ENCODE results near the gene SDHC.

The SDHC gene

DNA sequence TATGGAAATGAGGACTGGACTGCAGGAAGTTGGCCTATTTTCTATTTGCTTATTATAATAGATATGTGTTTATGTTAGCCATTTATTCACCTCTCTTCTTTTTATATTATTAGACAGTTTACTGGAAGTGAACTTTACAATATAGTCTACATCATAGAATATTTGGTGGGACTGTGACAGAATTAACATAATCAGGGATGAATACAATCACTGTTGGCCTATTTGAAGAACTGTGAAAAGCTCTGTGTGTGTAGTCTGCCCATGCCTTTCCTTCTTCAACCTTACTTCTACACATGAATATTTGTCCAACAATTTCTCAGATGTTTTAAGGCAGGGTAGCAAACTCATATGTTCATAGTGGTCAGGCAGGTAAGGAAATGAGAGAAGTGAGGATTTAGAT lies 16.8 kb upstream of the SDHC start:
- Mint-ChIP-seq H3K36me3 (ENCODE audit: low read depth) (no peaks in the 10 kb centered on the region), H3K27me3 (ENCODE audit: low read depth, poor library complexity) (no peaks in the 10 kb centered on the region), H3K4me3 (no peak overlapping the region), H3K9me3 (no peaks in the 10 kb centered on the region), H3K4me1 (no peaks in the 10 kb centered on the region), H3K27ac (no peak overlapping the region)
- TF ChIP-seq, protein P1, sequence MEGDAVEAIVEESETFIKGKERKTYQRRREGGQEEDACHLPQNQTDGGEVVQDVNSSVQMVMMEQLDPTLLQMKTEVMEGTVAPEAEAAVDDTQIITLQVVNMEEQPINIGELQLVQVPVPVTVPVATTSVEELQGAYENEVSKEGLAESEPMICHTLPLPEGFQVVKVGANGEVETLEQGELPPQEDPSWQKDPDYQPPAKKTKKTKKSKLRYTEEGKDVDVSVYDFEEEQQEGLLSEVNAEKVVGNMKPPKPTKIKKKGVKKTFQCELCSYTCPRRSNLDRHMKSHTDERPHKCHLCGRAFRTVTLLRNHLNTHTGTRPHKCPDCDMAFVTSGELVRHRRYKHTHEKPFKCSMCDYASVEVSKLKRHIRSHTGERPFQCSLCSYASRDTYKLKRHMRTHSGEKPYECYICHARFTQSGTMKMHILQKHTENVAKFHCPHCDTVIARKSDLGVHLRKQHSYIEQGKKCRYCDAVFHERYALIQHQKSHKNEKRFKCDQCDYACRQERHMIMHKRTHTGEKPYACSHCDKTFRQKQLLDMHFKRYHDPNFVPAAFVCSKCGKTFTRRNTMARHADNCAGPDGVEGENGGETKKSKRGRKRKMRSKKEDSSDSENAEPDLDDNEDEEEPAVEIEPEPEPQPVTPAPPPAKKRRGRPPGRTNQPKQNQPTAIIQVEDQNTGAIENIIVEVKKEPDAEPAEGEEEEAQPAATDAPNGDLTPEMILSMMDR (IDR thresholded peaks at IDR 0.05) = no peak
- no peak for DNase-seq

DNA sequence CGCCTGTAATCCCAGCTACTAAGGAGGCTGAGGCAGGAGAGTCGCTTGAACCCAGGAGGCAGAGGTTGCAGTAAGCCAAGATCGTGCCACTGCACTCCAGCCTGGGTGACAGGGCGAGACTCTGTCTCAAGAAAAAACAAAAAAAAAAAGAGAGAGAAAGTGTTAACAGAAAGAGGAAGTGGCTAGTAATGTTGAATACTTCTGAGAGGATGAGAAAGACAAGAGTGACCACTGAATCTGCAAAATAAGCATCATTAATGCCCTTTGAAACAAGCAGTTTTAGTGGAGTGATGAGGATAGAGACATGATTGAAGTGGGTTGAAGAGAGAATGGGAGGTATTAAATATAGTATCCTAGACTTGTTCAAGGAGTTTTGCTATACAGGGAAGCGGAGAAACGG lies 16.1 kb upstream of the SDHC start:
- no peaks in the 10 kb centered on the region for H3K9me3 Mint-ChIP-seq
- no peak overlapping the region for H3K27ac Mint-ChIP-seq
- no peaks in the 10 kb centered on the region for H3K36me3 Mint-ChIP-seq (ENCODE audit: low read depth)
- no peak for DNase-seq
- no peaks in the 10 kb centered on the region for H3K27me3 Mint-ChIP-seq (ENCODE audit: low read depth, poor library complexity)
- no peaks in the 10 kb centered on the region for H3K4me1 Mint-ChIP-seq
- TF ChIP-seq, protein P1 (IDR thresholded peaks at IDR 0.05) = no peak
- H3K4me3 Mint-ChIP-seq = no peak overlapping the region

DNA sequence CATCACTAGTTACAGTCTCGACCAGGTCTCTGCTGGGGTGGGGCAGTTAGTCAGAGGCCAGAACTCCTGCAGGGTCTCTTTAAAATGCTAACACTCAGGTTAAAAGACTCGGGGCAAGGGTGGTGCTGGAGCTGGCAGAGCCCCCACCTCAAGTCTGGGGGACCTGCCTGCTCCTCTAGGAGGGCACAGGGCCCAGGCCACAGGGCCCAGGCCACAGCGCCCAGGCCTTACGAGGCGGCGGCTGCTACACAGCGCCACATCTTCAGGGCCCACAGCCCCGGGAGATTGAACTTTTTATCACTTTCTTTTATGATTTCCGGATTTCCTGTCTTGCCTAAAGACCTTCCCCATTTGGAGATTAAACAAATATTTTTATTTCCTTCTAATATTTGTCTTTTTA lies 14.8 kb upstream of the SDHC start:
- DNase-seq = no peak
- TF ChIP-seq, protein P1 (IDR thresholded peaks at IDR 0.05) = no peak
- no peaks in the 10 kb centered on the region for H3K9me3 Mint-ChIP-seq

DNA sequence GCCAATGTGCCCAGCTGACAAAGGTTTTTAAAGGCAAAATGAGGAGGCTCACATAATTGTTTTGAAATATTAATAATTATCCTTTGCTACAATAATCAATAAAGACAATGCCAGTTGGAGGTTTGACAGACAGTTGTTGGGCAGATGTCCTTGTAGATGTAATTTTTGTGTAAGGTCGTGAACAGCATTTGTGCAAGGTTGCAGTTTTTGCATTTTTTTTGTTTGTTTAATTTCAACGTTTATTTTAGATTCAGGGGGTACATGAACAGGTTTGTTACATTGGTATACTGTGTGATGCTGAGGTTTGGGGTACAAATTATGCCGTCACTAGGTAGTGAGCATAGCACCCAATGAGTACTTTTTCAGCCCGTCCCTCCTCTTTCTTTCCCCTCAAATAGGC lies 13.7 kb upstream of the SDHC start:
- no peak overlapping the region for H3K4me3 Mint-ChIP-seq

More for the DNA sequence above, 14.8 kb upstream of the SDHC start:
- Mint-ChIP-seq H3K4me1 (peaks cover 5% of the 10 kb centered on the region), H3K4me3 (no peak overlapping the region), H3K27ac (no peak overlapping the region), H3K36me3 (ENCODE audit: low read depth) (no peaks in the 10 kb centered on the region), H3K27me3 (ENCODE audit: low read depth, poor library complexity) (no peaks in the 10 kb centered on the region)

DNA sequence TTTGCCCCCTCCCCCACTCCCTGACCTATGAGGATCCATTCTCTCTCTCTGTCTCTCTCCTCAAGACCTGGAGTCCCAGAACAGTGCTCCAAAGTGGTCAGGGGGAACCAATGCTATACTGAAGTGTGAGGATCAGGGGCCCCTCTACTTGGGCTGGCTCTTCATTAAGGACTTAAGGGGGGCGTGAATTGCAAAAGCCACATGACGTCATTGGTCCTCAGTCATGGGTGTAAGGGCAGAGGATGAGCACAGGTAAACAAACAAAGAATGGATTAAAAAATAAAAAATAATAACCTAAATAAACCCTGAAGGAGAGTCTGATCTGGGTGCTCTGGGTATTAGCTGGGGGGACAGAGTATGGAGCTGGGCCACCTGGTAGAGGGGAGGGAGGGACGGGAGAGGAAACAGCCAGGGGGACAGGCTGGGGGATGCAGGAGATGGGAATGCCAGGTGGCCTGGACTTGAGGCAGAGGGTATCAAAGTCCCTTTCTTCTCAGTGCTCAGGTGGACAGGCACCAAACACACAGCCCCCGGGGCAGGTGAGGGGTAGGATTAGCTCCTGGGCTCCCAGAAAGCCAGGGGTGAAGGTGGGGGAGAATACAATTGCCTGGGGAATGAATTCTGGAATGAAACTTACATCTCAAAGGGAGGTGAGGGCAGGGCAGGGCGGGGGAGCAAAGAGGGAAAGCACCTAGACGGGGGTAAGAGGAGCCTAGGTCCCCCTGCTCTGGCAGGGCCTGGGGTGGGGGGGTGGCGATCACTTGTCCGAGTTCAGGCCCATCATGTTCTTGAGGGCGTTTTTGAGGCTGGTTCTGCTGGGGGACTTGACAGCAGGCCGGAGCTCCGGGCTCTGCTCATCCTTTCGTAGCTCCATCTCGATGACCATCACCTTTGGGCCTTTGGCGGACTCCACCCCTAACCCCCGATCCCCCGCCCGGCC lies 9.0 kb upstream of the SDHC start:
- Mint-ChIP-seq H3K9me3 (no peaks in the 10 kb centered on the region), H3K36me3 (ENCODE audit: low read depth) (no peaks in the 10 kb centered on the region), H3K4me3 (peak overlapping the region; percentile 94), H3K27me3 (ENCODE audit: low read depth, poor library complexity) (peaks cover 16% of the 10 kb centered on the region), H3K4me1 (peaks cover 24% of the 10 kb centered on the region), H3K27ac (no peak overlapping the region)
- DNase-seq = no peak
- TF ChIP-seq, protein P1 (IDR thresholded peaks at IDR 0.05) = no peak

More for the DNA sequence above, 13.7 kb upstream of the SDHC start:
- peaks cover 16% of the 10 kb centered on the region for H3K4me1 Mint-ChIP-seq
- H3K27ac Mint-ChIP-seq = no peak overlapping the region
- DNase-seq = no peak
- no peaks in the 10 kb centered on the region for H3K27me3 Mint-ChIP-seq (ENCODE audit: low read depth, poor library complexity)
- no peaks in the 10 kb centered on the region for H3K36me3 Mint-ChIP-seq (ENCODE audit: low read depth)
- no peaks in the 10 kb centered on the region for H3K9me3 Mint-ChIP-seq
- TF ChIP-seq, protein P1 (IDR thresholded peaks at IDR 0.05) = no peak
